SK-N-SH treated with all-trans-retinoic acid at 6 μM for 48 hours (cell line): Measurements from ENCODE around the gene LRMDA.
A peak's percentile ranks its signal among the peaks of the same experiment; 100 is the strongest.

Source experiments
- ATAC-seq: fragments of 200-7000 bp; cut with Tn5 transposase; 3 replicates; pipeline ENCODE4 v1.9.1; 2020; ENCODE audit warnings: mild to moderate bottlenecking, moderate library complexity
- ARNTL ChIP-seq: fragments of 450-650 bp; formaldehyde crosslinking; IDR thresholded peaks from 2 replicates; pipeline ENCODE4 v1.5.0; 2020; ENCODE audit warnings: low read depth, mild to moderate bottlenecking, moderate library complexity, borderline replicate concordance
- BACH2 ChIP-seq: fragments of 250-450 bp; sonication (Bioruptor Pico); IDR thresholded peaks from 2 replicates; pipeline ENCODE4 v1.9.0; 2021; ENCODE audit warnings: mild to moderate bottlenecking, borderline replicate concordance
- CSDC2 ChIP-seq: fragments of 250-450 bp; sonication (Bioruptor Pico); IDR thresholded peaks from 2 replicates; pipeline ENCODE4 v1.5.0; 2020; ENCODE audit warnings: mild to moderate bottlenecking, moderate library complexity
- ESRRG ChIP-seq: fragments of 250-450 bp; sonication (Bioruptor Pico); IDR thresholded peaks from 2 replicates; pipeline ENCODE4 v1.6.1; 2021; ENCODE audit warnings: mild to moderate bottlenecking
- GLIS3 ChIP-seq: fragments of 250-450 bp; sonication (Bioruptor Pico); IDR thresholded peaks from 2 replicates; pipeline ENCODE4 v1.5.0; 2020; ENCODE audit warnings: mild to moderate bottlenecking, moderate library complexity
- ISL1 ChIP-seq: fragments of 250-450 bp; sonication (Bioruptor Pico); IDR thresholded peaks from 2 replicates; pipeline ENCODE4 v2.1.2; 2022; ENCODE audit warnings: mild to moderate bottlenecking, moderate library complexity
- OSR1 ChIP-seq: fragments of 250-450 bp; sonication (Bioruptor Pico); IDR thresholded peaks from 2 replicates; pipeline ENCODE4 v1.8.0; 2022; ENCODE audit warnings: moderate library complexity, mild to moderate bottlenecking, inconsistent platforms
- PPARA ChIP-seq: fragments of 250-450 bp; sonication (Bioruptor Pico); IDR thresholded peaks from 2 replicates; pipeline ENCODE4 v1.5.0; 2020; ENCODE audit warnings: mild to moderate bottlenecking, borderline replicate concordance
- SNAI2 ChIP-seq: fragments of 250-450 bp; sonication (Bioruptor Pico); IDR thresholded peaks from 2 replicates; pipeline ENCODE4 v1.5.0; 2020; ENCODE audit warnings: mild to moderate bottlenecking, moderate library complexity
- TCF4 ChIP-seq: fragments of 250-450 bp; sonication (Bioruptor Pico); IDR thresholded peaks from 2 replicates; pipeline ENCODE4 v1.8.0; 2021; ENCODE audit warnings: mild to moderate bottlenecking, moderate library complexity, borderline replicate concordance
- TOX ChIP-seq: fragments of 250-450 bp; sonication (Bioruptor Pico); IDR thresholded peaks from 2 replicates; pipeline ENCODE4 v1.8.0; 2021; ENCODE audit warnings: mild to moderate bottlenecking, moderate library complexity, borderline replicate concordance
- ZFP30 ChIP-seq: fragments of 450-650 bp; formaldehyde crosslinking; IDR thresholded peaks from 2 replicates; pipeline ENCODE4 v1.5.0; 2022; ENCODE audit warnings: mild to moderate bottlenecking, moderate library complexity
- ZNF565 ChIP-seq: fragments of 450-650 bp; formaldehyde crosslinking; conservative IDR thresholded peaks from 2 replicates; pipeline ENCODE4 v1.5.0; 2020; ENCODE audit warnings: low read depth, mild to moderate bottlenecking, moderate library complexity
- ZNF70 ChIP-seq: fragments of 450-650 bp; formaldehyde crosslinking; IDR thresholded peaks from 2 replicates; pipeline ENCODE4 v1.5.0; 2020; ENCODE audit warnings: mild to moderate bottlenecking, moderate library complexity
- ZNF8 ChIP-seq: fragments of 450-650 bp; formaldehyde crosslinking; IDR thresholded peaks from 2 replicates; pipeline ENCODE4 v1.5.0; 2020; ENCODE audit warnings: mild to moderate bottlenecking, moderate library complexity
- TF ChIP-seq, protein P1 (sequence below): fragments of 250-450 bp; sonication (Bioruptor Pico); IDR thresholded peaks from 2 replicates; pipeline ENCODE4 v1.8.0; 2020; ENCODE audit warnings: mild to moderate bottlenecking, moderate library complexity, borderline replicate concordance
- TF ChIP-seq, protein P2 (sequence below): fragments of 250-450 bp; sonication (Bioruptor Pico); IDR thresholded peaks from 2 replicates; pipeline ENCODE4 v1.8.0; 2021; ENCODE audit warnings: low read depth, mild to moderate bottlenecking, moderate library complexity, borderline replicate concordance
- TF ChIP-seq, protein P3 (sequence below): fragments of 250-450 bp; sonication (Bioruptor Pico); IDR thresholded peaks from 2 replicates; pipeline ENCODE4 v1.5.0; 2020; ENCODE audit warnings: mild to moderate bottlenecking, moderate library complexity
- TF ChIP-seq, protein P4 (sequence below): fragments of 250-450 bp; sonication (Bioruptor Pico); IDR thresholded peaks from 2 replicates; pipeline ENCODE4 v1.5.1; 2020; ENCODE audit warnings: low read depth, mild to moderate bottlenecking, moderate library complexity

Gene LRMDA

DNA sequence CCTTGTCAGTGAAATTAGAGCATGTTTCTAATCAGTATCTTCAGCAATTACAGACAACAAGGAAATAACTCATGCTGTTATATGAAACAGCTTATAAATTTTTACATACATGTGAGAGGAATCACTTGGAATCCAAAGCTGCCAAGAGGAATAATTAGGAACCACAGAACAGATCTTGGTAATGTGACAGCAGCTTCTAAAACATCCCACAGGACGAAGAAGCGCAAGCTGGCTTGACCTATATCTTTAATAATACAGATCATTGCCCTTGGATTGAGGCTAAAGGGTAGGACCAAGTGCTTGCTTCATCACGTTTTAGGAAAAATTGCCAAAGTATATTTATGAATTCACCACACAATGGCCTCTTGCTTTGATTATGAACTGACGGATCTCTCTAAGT, 869.8 kb downstream of the LRMDA start (continued):
- TF ChIP-seq, protein P1, sequence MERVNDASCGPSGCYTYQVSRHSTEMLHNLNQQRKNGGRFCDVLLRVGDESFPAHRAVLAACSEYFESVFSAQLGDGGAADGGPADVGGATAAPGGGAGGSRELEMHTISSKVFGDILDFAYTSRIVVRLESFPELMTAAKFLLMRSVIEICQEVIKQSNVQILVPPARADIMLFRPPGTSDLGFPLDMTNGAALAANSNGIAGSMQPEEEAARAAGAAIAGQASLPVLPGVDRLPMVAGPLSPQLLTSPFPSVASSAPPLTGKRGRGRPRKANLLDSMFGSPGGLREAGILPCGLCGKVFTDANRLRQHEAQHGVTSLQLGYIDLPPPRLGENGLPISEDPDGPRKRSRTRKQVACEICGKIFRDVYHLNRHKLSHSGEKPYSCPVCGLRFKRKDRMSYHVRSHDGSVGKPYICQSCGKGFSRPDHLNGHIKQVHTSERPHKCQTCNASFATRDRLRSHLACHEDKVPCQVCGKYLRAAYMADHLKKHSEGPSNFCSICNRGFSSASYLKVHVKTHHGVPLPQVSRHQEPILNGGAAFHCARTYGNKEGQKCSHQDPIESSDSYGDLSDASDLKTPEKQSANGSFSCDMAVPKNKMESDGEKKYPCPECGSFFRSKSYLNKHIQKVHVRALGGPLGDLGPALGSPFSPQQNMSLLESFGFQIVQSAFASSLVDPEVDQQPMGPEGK (CRISPR knock-in tag) = no peak
- TF ChIP-seq GLIS3 (no peak), TCF4 (CRISPR knock-in tag) (no peak)

DNA sequence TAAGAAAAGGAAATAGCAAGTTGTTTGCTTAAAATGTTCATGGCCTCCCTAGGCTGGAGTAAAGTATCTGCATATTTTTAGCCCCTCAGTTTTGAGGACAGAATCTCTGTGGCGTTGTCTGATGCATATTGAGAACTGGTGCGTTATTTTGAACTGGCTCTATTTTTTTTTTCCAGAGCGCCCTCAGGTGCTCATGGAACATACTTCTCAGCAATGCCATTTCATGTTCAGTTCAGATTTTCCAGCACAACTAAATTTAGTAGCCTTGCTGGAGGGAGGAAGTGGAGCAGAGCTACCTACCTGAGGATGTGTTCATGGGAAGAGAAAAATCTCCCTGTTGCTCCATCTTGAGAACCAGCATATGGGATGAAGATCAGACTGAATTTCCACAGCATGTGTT, 870.5 kb downstream of the LRMDA start:
- no peak for TF ChIP-seq SNAI2 (CRISPR knock-in tag)
- no peak for TF ChIP-seq TOX (CRISPR knock-in tag)
- TF ChIP-seq BACH2 = no peak
- no peak for TF ChIP-seq TCF4 (CRISPR knock-in tag)
- TF ChIP-seq GLIS3 = no peak
- TF ChIP-seq, protein P2, sequence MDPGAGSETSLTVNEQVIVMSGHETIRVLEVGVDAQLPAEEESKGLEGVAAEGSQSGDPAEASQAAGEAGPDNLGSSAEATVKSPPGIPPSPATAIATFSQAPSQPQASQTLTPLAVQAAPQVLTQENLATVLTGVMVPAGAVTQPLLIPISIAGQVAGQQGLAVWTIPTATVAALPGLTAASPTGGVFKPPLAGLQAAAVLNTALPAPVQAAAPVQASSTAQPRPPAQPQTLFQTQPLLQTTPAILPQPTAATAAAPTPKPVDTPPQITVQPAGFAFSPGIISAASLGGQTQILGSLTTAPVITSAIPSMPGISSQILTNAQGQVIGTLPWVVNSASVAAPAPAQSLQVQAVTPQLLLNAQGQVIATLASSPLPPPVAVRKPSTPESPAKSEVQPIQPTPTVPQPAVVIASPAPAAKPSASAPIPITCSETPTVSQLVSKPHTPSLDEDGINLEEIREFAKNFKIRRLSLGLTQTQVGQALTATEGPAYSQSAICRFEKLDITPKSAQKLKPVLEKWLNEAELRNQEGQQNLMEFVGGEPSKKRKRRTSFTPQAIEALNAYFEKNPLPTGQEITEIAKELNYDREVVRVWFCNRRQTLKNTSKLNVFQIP (CRISPR knock-in tag) = no peak
- TF ChIP-seq ESRRG = no peak
- no peak for TF ChIP-seq PPARA
- TF ChIP-seq ZNF565 (CRISPR knock-in tag) = no peak
- TF ChIP-seq ARNTL (CRISPR knock-in tag) = no peak
- peak; percentile 28; the same call in 2 of the 3 replicates for ATAC-seq

DNA sequence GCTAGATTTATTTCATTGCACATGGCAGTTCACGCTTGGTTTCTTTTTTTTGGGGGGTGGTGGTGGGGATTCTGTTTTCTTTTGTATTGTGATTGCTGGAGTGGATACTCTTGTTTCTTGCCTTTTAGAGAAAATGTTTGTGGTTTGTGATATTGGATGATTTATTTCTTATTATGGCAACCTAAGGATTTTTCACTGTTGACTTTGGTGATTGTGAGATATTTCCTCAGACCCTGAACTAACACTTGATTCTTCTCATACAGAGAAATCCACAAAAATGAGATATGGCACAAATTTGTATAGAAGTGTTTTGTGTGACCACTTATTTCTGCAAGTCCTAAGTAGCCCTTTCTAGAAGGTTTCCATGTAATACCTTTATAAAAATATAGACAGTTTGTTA, 871.1 kb downstream of the LRMDA start:
- TF ChIP-seq CSDC2 (CRISPR knock-in tag) (no peak), OSR1 (no peak), ISL1 (CRISPR knock-in tag) (no peak), ZFP30 (CRISPR knock-in tag) (no peak), SNAI2 (CRISPR knock-in tag) (no peak), BACH2 (no peak), ZNF70 (CRISPR knock-in tag) (no peak), ZNF565 (CRISPR knock-in tag) (no peak), TOX (CRISPR knock-in tag) (no peak), ZNF8 (CRISPR knock-in tag) (no peak), TCF4 (CRISPR knock-in tag) (no peak), ESRRG (no peak)
- TF ChIP-seq, protein P3, sequence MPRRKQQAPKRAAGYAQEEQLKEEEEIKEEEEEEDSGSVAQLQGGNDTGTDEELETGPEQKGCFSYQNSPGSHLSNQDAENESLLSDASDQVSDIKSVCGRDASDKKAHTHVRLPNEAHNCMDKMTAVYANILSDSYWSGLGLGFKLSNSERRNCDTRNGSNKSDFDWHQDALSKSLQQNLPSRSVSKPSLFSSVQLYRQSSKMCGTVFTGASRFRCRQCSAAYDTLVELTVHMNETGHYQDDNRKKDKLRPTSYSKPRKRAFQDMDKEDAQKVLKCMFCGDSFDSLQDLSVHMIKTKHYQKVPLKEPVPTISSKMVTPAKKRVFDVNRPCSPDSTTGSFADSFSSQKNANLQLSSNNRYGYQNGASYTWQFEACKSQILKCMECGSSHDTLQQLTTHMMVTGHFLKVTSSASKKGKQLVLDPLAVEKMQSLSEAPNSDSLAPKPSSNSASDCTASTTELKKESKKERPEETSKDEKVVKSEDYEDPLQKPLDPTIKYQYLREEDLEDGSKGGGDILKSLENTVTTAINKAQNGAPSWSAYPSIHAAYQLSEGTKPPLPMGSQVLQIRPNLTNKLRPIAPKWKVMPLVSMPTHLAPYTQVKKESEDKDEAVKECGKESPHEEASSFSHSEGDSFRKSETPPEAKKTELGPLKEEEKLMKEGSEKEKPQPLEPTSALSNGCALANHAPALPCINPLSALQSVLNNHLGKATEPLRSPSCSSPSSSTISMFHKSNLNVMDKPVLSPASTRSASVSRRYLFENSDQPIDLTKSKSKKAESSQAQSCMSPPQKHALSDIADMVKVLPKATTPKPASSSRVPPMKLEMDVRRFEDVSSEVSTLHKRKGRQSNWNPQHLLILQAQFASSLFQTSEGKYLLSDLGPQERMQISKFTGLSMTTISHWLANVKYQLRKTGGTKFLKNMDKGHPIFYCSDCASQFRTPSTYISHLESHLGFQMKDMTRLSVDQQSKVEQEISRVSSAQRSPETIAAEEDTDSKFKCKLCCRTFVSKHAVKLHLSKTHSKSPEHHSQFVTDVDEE (CRISPR knock-in tag) = no peak
- no peak for ATAC-seq

DNA sequence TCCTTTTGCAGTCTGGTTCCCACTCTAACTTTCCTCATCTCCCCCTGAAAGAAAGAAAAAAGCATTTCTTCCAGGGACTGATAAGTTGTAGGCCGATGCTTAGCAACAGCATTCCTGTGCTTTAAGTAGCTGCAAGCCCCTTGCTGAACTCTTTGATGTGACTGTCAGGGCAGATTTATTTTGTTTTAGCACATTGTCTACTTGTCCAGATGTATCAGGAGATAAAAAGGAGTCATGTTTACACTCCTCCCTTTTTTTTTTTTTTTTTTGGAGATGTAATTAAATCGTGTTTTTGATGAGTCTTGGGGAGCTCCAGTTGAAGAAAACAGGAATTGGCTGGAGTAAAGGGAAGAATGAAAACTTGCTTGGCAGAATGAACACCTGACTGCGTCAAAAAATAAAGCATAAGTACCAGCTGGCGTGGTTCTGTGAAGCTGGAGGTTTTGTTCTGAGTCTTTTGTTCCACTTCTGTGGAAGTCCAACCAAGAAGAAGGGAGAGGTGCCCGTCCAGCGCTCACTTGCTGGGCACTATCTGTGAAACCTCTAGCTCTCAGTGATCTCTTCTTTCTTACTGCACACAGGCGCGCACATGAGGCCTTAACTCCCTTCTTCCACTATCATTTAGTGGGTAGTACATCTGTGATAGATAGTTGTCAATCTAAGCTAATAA, 871.7 kb downstream of the LRMDA start:
- peak; percentile 41 for ATAC-seq
- TF ChIP-seq ZNF565 (CRISPR knock-in tag) (no peak), SNAI2 (CRISPR knock-in tag) (no peak)

DNA sequence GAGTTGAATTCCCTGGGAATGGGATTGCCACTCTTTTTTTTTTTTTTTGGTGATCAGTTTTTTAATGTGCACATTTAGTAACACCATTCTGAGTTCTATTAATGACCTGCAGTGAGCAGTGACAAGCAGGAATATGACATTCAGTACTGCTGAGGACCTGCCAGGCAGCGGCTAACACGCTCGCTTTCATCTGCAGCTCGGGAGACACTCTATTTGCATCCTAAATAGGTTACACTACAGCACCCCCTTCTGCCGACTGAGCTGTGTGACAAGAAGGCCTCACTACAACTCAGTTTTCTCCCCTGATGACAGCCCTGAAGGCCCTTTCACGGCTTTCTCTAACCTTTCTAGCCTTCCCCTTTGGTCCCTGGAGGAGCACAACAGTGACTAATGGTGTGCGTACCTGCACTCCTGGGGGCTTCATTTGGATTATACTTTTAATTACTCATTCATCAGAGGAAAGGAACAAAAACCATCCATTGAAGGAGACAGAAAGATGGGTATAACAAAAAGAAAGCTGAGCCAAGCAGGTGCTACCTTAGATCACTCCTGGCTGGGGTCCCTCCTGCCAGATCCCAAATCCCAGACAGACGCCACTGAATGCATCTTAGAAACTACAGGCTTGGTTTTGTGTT, 872.4 kb downstream of the LRMDA start:
- peak; percentile 94 for ATAC-seq
- no peak for TF ChIP-seq ZNF70 (CRISPR knock-in tag)
- TF ChIP-seq ISL1 (CRISPR knock-in tag) = no peak
- TF ChIP-seq ZNF8 (CRISPR knock-in tag) = no peak
- TF ChIP-seq, protein P3 (CRISPR knock-in tag) = no peak
- TF ChIP-seq, protein P4, sequence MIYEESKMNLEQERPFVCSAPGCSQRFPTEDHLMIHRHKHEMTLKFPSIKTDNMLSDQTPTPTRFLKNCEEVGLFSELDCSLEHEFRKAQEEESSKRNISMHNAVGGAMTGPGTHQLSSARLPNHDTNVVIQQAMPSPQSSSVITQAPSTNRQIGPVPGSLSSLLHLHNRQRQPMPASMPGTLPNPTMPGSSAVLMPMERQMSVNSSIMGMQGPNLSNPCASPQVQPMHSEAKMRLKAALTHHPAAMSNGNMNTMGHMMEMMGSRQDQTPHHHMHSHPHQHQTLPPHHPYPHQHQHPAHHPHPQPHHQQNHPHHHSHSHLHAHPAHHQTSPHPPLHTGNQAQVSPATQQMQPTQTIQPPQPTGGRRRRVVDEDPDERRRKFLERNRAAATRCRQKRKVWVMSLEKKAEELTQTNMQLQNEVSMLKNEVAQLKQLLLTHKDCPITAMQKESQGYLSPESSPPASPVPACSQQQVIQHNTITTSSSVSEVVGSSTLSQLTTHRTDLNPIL (CRISPR knock-in tag) = no peak
- no peak for TF ChIP-seq PPARA
